GM19238 (cell line): Measurements from ENCODE around the gene CD300LG.
"Not testable (repeated sequence)": the region's sequence is repeated elsewhere in the genome, so short reads cannot be mapped to it uniquely, and the experiment has no call there.

Source experiments
- DNase-seq: peaks from one replicate; pipeline ENCODE4 v3.0.0; 2011; ENCODE audit warnings: low spot score; ENCODE audit not compliant: insufficient read length

CD300LG gene

GRCh38 chr17:43823350-43824084 lies 23.5 kb upstream of the CD300LG start:
- DNase-seq = no peak

- DNase-seq = no peak
These were observed 21.4 kb upstream of the CD300LG start for GRCh38 chr17:43825567-43825966.

- DNase-seq = no peak
These were observed 20.8 kb upstream of the CD300LG start for GRCh38 chr17:43826206-43826605.

GRCh38 chr17:43827596-43827995 lies 19.4 kb upstream of the CD300LG start:
- no peak for DNase-seq

GRCh38 chr17:43829738-43830137 lies 17.2 kb upstream of the CD300LG start:
- no peak for DNase-seq

GRCh38 chr17:43830510-43831140 lies 16.4 kb upstream of the CD300LG start:
- DNase-seq = no peak

GRCh38 chr17:43831633-43832032 lies 15.3 kb upstream of the CD300LG start:
- DNase-seq = no peak

- DNase-seq = no peak
These were observed 14.6 kb upstream of the CD300LG start for GRCh38 chr17:43832168-43832975.

GRCh38 chr17:43832976-43833829 lies 13.8 kb upstream of the CD300LG start, which contains the start of gene MPP3:
TSS of gene MPP3 (minus strand) at chr17:43833146. CDS start at chr17:43831906, 1,240 bp downstream.
- DNase-seq = peak; percentile 21

GRCh38 chr17:43834106-43834505 lies 12.9 kb upstream of the CD300LG start:
- DNase-seq = no peak

GRCh38 chr17:43839670-43840108 lies 7.3 kb upstream of the CD300LG start:
- DNase-seq = no peak

- DNase-seq = no peak
These were observed 6.2 kb upstream of the CD300LG start for GRCh38 chr17:43840814-43841213.

GRCh38 chr17:43841282-43841681 lies 5.7 kb upstream of the CD300LG start:
- DNase-seq = no peak

GRCh38 chr17:43842091-43842974 lies 4.6 kb upstream of the CD300LG start:
- not testable (repeated sequence) for DNase-seq

GRCh38 chr17:43842975-43843325 lies 4.0 kb upstream of the CD300LG start:
- no peak for DNase-seq

- DNase-seq = no peak
These were observed 2.7 kb upstream of the CD300LG start for GRCh38 chr17:43844241-43844640.

GRCh38 chr17:43845766-43846165 lies 1.2 kb upstream of the CD300LG start:
- DNase-seq = no peak

GRCh38 chr17:43846221-43846712 lies 709 bp upstream of the CD300LG start:
- DNase-seq = peak; percentile 85

GRCh38 chr17:43848601-43849000 lies 1.6 kb downstream of the CD300LG start:
- DNase-seq = no peak

GRCh38 chr17:43849116-43849515 lies 2.1 kb downstream of the CD300LG start:
- DNase-seq = no peak
